Uterus (tissue), 2 donors: ENCODE data around the gene UNKL.

ENCODE experiments used
- CTCF ChIP-seq, 4 experiments: fragments of 200-600 bp in 2 of 4; fragments of 450-650 bp in 2 of 4; sonication (generic) in 2 of 4; IDR thresholded peaks; one replicate each; pipeline ENCODE4 v1.5.1; 2016 to 2019; ENCODE audit warnings: antibody characterized with exemption in 4 of 4, mild to moderate bottlenecking in 2 of 4, moderate library complexity in 1 of 4
- POLR2A ChIP-seq, 2 donors: fragments of 450-650 bp; IDR thresholded peaks; one replicate each; pipeline ENCODE4 v1.6.1; 2016; ENCODE audit warnings: antibody characterized with exemption in 2 of 2, mild to moderate bottlenecking in 1 of 2, moderate library complexity in 1 of 2

- TF ChIP-seq CTCF (IDR thresholded peaks at IDR 0.05) (no peak), POLR2A (IDR thresholded peaks at IDR 0.05) (no peak)
Measured at GRCh38 chr16:1429631-1430030, 15.1 kb upstream of the UNKL start.
